K562 (cell line): ENCODE results near the gene PSMB10. TPM values are rescaled to one million over a fixed set of nuclear protein-coding genes. Genes with fewer than 3 reads are reported as not detected.

Source experiments
- FOXM1 ChIP-seq, 2 experiments: fragments of 450-650 bp in 1 of 2; sonication (generic) in 1 of 2; formaldehyde crosslinking in 1 of 2; IDR thresholded peaks; 2 replicates each; pipeline versions ENCODE4 v1.6.1 to v1.9.0; 2017 to 2022; ENCODE audit warnings: low read depth in 2 of 2, mild to moderate bottlenecking in 2 of 2, missing genetic modification reagents in 1 of 2, moderate library complexity in 1 of 2
- KLF1 ChIP-seq: fragments of 450-650 bp; IDR thresholded peaks from 2 replicates; pipeline ENCODE4 v1.6.1; 2016; ENCODE audit warnings: missing genetic modification characterization, missing compliant biosample characterization
- KLF16 ChIP-seq: IDR thresholded peaks from 2 replicates; pipeline ENCODE4 v1.6.1; 2016; ENCODE audit warnings: antibody characterized with exemption
- NKRF ChIP-seq: fragments of 450-650 bp; IDR thresholded peaks from 2 replicates; pipeline ENCODE4 v1.6.1; 2016; ENCODE audit warnings: borderline replicate concordance
- PCBP2 ChIP-seq: fragments of 200-400 bp; formaldehyde crosslinking; IDR thresholded peaks from 2 replicates; pipeline ENCODE4 v1.6.1; 2018; ENCODE audit warnings: low read length, low read depth, mild to moderate bottlenecking, moderate library complexity; ENCODE audit not compliant: poor library complexity, severe bottlenecking
- PRDM10 ChIP-seq: fragments of 450-650 bp; IDR thresholded peaks from 2 replicates; pipeline ENCODE4 v1.6.1; 2018; ENCODE audit not compliant: partially characterized antibody
- RBFOX2 ChIP-seq: fragments of 200-400 bp; formaldehyde crosslinking; IDR thresholded peaks from 2 replicates; pipeline ENCODE4 v1.6.1; 2017; ENCODE audit warnings: low read depth, mild to moderate bottlenecking, low read length, moderate library complexity
- SMARCE1 ChIP-seq: fragments of 450-650 bp; IDR thresholded peaks from 2 replicates; pipeline ENCODE4 v1.7.1; 2016; ENCODE audit warnings: mild to moderate bottlenecking
- TEAD2 ChIP-seq: fragments of 450-650 bp; IDR thresholded peaks from 2 replicates; pipeline ENCODE4 v1.6.1; 2016; ENCODE audit warnings: missing genetic modification characterization, control low read depth, missing compliant biosample characterization
- ZNF384 ChIP-seq: IDR thresholded peaks from 2 replicates; pipeline ENCODE4 v1.6.1; 2012; ENCODE audit warnings: low read depth, low read length, improper control_type of control experiment
- ZNF444 ChIP-seq: fragments of 250-450 bp; sonication (Bioruptor Pico); IDR thresholded peaks from 2 replicates; pipeline ENCODE4 v1.4.0; 2020; ENCODE audit warnings: mild to moderate bottlenecking, moderate library complexity
- ZNF586 ChIP-seq: fragments of 450-650 bp; formaldehyde crosslinking; conservative IDR thresholded peaks from 2 replicates; pipeline ENCODE4 v1.4.0; 2020; ENCODE audit warnings: mild to moderate bottlenecking, moderate library complexity
- polyA plus RNA-seq, 8 experiments: library from polyadenylated mRNA; depleted of rRNA in 4 of 8; stranded (reverse) in 5 of 8; unstranded in 3 of 8; fragments of >200 nt; fragmentation: Nextera tagmentation in 2 of 8; fragmentation: Illumina TruSeq in 1 of 8; extraction: Ambion mirVana in 2 of 8; extraction: Trizol in 1 of 8; gene quantifications; 2 replicates each; pipeline versions ENCODE4 v1.2.1 to v1.2.3, GENCODE V29; 2011 to 2014; ENCODE audit warnings: inconsistent platforms in 1 of 8, missing spikeins in 1 of 8
- total RNA-seq, 7 experiments: library from RNA; depleted of rRNA in 6 of 7; stranded (reverse); fragments of >200 nt in 6 of 7; fragmentation: Illumina TruSeq in 2 of 7; extraction: Trizol in 2 of 7; gene quantifications; 2 replicates each; pipeline versions ENCODE4 v1.2.1 to v1.2.3, GENCODE V29; 2011 to 2021; ENCODE audit warnings: low replicate concordance in 1 of 7
- TF ChIP-seq, protein P1 (sequence below): sonication (generic); formaldehyde crosslinking; IDR thresholded peaks from 2 replicates; pipeline ENCODE4 v1.8.1; 2023; ENCODE audit warnings: mild to moderate bottlenecking, missing genetic modification reagents
- TF ChIP-seq, protein P2 (sequence below): fragments of 250-450 bp; sonication (Bioruptor Pico); IDR thresholded peaks from 2 replicates; pipeline ENCODE4 v1.6.1; 2021; ENCODE audit warnings: mild to moderate bottlenecking

PSMB10 gene
- total and polyA plus RNA-seq, 9 of the 15 experiments (the other 6 are each of a cell fraction or from before 2014, with no cell fraction given): 11.7 to 105 (median 51.0) TPM

DNA sequence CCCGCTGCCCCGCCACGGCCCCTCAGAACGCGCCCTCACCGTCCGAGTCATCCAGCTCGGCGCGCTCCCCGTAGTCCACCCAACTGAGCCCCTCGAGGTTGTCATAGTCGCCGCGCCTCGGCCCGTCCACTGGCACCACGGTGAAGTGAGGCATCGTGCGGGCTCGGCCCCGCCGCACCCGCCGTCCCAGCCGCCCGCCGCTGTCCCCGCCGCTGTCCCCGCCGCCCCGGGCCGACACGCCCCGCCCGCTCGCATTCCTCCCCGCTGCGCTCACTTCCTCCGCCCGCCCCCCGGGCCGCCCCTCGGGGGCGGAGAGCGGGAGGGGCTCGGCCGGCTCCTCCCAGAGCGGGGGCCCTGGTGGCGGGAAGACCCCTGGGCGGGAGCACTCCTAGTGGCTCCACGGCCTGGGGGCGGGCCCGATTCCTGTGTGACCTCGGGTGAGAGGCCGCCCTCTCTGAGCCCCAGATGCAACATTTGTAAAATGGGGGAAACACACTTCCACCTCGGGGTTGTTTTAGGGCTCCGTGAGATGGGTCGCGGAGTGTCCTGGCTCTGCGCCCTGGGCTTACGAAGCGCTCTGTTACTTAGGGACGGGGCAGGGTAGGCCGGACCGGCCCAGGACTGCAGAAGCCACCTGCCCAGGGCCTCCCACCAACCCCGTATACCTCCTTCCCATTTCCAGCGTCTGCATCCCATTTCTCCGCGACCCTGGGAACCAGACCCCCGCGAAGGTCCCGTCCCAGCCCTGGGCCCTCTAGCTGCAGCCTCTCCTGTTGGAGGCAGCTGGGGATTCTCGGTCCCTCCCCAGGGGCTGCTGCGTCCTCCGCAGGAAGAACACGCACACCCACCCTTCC, 32.0 kb upstream of the PSMB10 start, which contains the start of gene SLC12A4 (continued):
- TF ChIP-seq PCBP2 (no peak), PRDM10 (no peak), TEAD2 (no peak), RBFOX2 (peak; percentile 78), ZNF384 (no peak), NKRF (no peak), SMARCE1 (no peak), KLF16 (no peak), FOXM1 (IDR thresholded peaks at IDR 0.05; ENCODE audit: low read depth) (peak; percentile 41; the same call in 1 of the 2 replicates), FOXM1 (CRISPR knock-in tag; IDR thresholded peaks at IDR 0.05; ENCODE audit: low read depth) (0 out of 2 replicates have a peak, but pooled peaks have one; percentile 68), ZNF586 (no peak), ZNF444 (CRISPR knock-in tag) (no peak), KLF1 (tag) (no peak)
- TF ChIP-seq, protein P1, sequence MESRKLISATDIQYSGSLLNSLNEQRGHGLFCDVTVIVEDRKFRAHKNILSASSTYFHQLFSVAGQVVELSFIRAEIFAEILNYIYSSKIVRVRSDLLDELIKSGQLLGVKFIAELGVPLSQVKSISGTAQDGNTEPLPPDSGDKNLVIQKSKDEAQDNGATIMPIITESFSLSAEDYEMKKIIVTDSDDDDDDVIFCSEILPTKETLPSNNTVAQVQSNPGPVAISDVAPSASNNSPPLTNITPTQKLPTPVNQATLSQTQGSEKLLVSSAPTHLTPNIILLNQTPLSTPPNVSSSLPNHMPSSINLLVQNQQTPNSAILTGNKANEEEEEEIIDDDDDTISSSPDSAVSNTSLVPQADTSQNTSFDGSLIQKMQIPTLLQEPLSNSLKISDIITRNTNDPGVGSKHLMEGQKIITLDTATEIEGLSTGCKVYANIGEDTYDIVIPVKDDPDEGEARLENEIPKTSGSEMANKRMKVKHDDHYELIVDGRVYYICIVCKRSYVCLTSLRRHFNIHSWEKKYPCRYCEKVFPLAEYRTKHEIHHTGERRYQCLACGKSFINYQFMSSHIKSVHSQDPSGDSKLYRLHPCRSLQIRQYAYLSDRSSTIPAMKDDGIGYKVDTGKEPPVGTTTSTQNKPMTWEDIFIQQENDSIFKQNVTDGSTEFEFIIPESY (CRISPR knock-in tag): no peak
- TF ChIP-seq, protein P2, sequence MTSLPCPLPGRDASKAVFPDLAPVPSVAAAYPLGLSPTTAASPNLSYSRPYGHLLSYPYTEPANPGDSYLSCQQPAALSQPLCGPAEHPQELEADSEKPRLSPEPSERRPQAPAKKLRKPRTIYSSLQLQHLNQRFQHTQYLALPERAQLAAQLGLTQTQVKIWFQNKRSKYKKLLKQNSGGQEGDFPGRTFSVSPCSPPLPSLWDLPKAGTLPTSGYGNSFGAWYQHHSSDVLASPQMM (CRISPR knock-in tag): no peak
